ENCODE data around the gene FGF12. TPM values are rescaled to one million over a fixed set of nuclear protein-coding genes. Genes with fewer than 3 reads are reported as not detected.

The FGF12 gene
- total RNA-seq, 1 experiment from 2014 or later, result 0.07 TPM

- peaks cover 47% of the 10 kb centered on the region for H3K27me3 ChIP-seq (ENCODE audit: insufficient read depth, low read length)
- H3K4me3 ChIP-seq (replicated peaks in 1 of 2; ENCODE audit: low read depth in 1 of 2, low read length in 2 of 2), result no peak overlapping the region
- no peak overlapping the region for H3K9ac ChIP-seq (ENCODE audit: low read length)
- H3K4me1 ChIP-seq (ENCODE audit: control insufficient read depth in 1 of 2, insufficient read depth in 2 of 2, low read length in 2 of 2), result no peaks in the 10 kb centered on the region
- no peak overlapping the region for H3K4me2 ChIP-seq (ENCODE audit: low read length)
- no peak for TF ChIP-seq YY1 (IDR thresholded peaks at IDR 0.05; ENCODE audit: extremely low read depth, insufficient replicate concordance, low read depth, low read length)
- no peak for TF ChIP-seq CEBPB (IDR thresholded peaks at IDR 0.05; ENCODE audit: low read depth)
- TF ChIP-seq ELF1 (IDR thresholded peaks at IDR 0.05; ENCODE audit: borderline replicate concordance, low read depth), result no peak
- TF ChIP-seq POLR2AphosphoS5 (IDR thresholded peaks at IDR 0.05; ENCODE audit: low read depth, low read length), result no peak
- no peak for TF ChIP-seq RAD21 (IDR thresholded peaks at IDR 0.05; ENCODE audit: low read depth)
- TF ChIP-seq SP1 (IDR thresholded peaks at IDR 0.05; ENCODE audit: low read depth), result no peak
- TF ChIP-seq ZNF274 (IDR thresholded peaks at IDR 0.05; ENCODE audit: low read depth, low read length), result no peak
- TF ChIP-seq, protein P1, sequence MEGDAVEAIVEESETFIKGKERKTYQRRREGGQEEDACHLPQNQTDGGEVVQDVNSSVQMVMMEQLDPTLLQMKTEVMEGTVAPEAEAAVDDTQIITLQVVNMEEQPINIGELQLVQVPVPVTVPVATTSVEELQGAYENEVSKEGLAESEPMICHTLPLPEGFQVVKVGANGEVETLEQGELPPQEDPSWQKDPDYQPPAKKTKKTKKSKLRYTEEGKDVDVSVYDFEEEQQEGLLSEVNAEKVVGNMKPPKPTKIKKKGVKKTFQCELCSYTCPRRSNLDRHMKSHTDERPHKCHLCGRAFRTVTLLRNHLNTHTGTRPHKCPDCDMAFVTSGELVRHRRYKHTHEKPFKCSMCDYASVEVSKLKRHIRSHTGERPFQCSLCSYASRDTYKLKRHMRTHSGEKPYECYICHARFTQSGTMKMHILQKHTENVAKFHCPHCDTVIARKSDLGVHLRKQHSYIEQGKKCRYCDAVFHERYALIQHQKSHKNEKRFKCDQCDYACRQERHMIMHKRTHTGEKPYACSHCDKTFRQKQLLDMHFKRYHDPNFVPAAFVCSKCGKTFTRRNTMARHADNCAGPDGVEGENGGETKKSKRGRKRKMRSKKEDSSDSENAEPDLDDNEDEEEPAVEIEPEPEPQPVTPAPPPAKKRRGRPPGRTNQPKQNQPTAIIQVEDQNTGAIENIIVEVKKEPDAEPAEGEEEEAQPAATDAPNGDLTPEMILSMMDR (IDR thresholded peaks at IDR 0.05 in 2 of 3, conservative IDR thresholded peaks at IDR 0.05 in 1 of 3; ENCODE audit: borderline replicate concordance in 1 of 3, insufficient read depth in 1 of 3, low read depth in 2 of 3, low read length in 2 of 3), result no peak
- no peak for TF ChIP-seq SIN3A (IDR thresholded peaks at IDR 0.05; ENCODE audit: low read depth)
- TF ChIP-seq JUND (IDR thresholded peaks at IDR 0.05), result no peak
- TF ChIP-seq, protein P2, sequence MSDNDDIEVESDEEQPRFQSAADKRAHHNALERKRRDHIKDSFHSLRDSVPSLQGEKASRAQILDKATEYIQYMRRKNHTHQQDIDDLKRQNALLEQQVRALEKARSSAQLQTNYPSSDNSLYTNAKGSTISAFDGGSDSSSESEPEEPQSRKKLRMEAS (IDR thresholded peaks at IDR 0.05), result no peak
- no peak for TF ChIP-seq TCF7L2 (IDR thresholded peaks at IDR 0.05; ENCODE audit: borderline replicate concordance, extremely low read depth, insufficient read depth, insufficient read length)
- TF ChIP-seq REST (IDR thresholded peaks at IDR 0.05; ENCODE audit: low read depth), result no peak
- intact Hi-C loops (cut with micrococcal nuclease), result no loop called here
- no peak overlapping the region for H2AFZ ChIP-seq (ENCODE audit: low read depth, low read length, poor library complexity, severe bottlenecking)
- H3K36me3 ChIP-seq (ENCODE audit: control insufficient read depth in 1 of 2, insufficient read depth in 2 of 2, low read length in 2 of 2), result no peaks in the 10 kb centered on the region
- no peak for DNase-seq (ENCODE audit: low read depth, low spot score)
- no peak for ATAC-seq
- H3K9me3 ChIP-seq (ENCODE audit: control insufficient read depth in 1 of 2, insufficient read depth in 1 of 2, low read depth in 1 of 2, low read length in 2 of 2), result no peaks in the 10 kb centered on the region; a peak in 1 of 4 replicates
- BruUV-seq (replicated peaks), result no TSS peak
- CTCF ChIA-PET, result no interaction called here
- no peak overlapping the region for H3K27ac ChIP-seq (ENCODE audit: low read depth, low read length)
- no peaks in the 10 kb centered on the region for H3K9me2 ChIP-seq (ENCODE audit: insufficient read depth)
- POLR2A ChIA-PET, result no interaction called here
- RAD21 ChIA-PET (ENCODE audit: low non-redundant PET in 1 of 2, low total read pairs in 2 of 2, uncharacterized antibody in 2 of 2, unreplicated experiment in 2 of 2), result no interaction called here
- no peaks in the 10 kb centered on the region for H3K79me2 ChIP-seq (ENCODE audit: insufficient read depth, low read length)
- H4K20me1 ChIP-seq (ENCODE audit: insufficient read depth), result no peaks in the 10 kb centered on the region
Measured at GRCh38 chr3:192621909-192622308, 105.4 kb downstream of the FGF12 start.
